Adrenal gland (tissue), 12 donors: Measurements from ENCODE around the gene FCER2. TPM values are rescaled to one million over a fixed set of nuclear protein-coding genes. Genes with fewer than 3 reads are reported as not detected.
A peak's percentile ranks its signal among the peaks of the same experiment; 100 is the strongest.

Source experiments
- DNase-seq, 7 donors: peaks; one replicate each; pipeline ENCODE4 v3.0.0-alpha.2; 2019 to 2020
- H3K27ac ChIP-seq, 5 donors: fragments of 200-600 bp; sonication (generic) in 4 of 5; 1 replicate in 3 of 5; 2 replicates in 2 of 5; pipeline versions ENCODE4 v1.5.1 to v1.8.0; 2016 to 2020; ENCODE audit warnings: mild to moderate bottlenecking in 1 of 5
- H3K27me3 ChIP-seq: fragments of 200-600 bp; 2 replicates; pipeline ENCODE4 v1.8.0; 2021
- H3K36me3 ChIP-seq, 2 donors: fragments of 200-600 bp; replicated peaks in 1 of 2; 1 replicate in 1 of 2; 2 replicates in 1 of 2; pipeline versions ENCODE4 v1.5.1 to v1.8.0; 2018 to 2022
- H3K4me1 ChIP-seq, 2 donors: fragments of 200-600 bp; replicated peaks in 1 of 2; 1 replicate in 1 of 2; 2 replicates in 1 of 2; pipeline versions ENCODE4 v1.5.1 to v1.8.0; 2018 to 2021
- H3K4me3 ChIP-seq, 4 donors: fragments of 200-600 bp; sonication (generic) in 3 of 4; one replicate each; pipeline ENCODE4 v1.5.1; 2016 to 2018
- H3K9me3 ChIP-seq, 3 donors: fragments of 200-600 bp; sonication (generic) in 1 of 3; replicated peaks in 1 of 3; 1 replicate in 2 of 3; 2 replicates in 1 of 3; pipeline versions ENCODE4 v1.5.1 to v1.8.0; 2016 to 2021
- CTCF ChIP-seq, 6 experiments: fragments of 450-650 bp in 4 of 6; fragments of 200-600 bp in 2 of 6; sonication (generic) in 1 of 6; IDR thresholded peaks; 1 replicate in 5 of 6; 2 replicates in 1 of 6; pipeline versions ENCODE4 v1.5.1 to v1.8.0; 2016 to 2021; ENCODE audit warnings: antibody characterized with exemption in 6 of 6, mild to moderate bottlenecking in 2 of 6, moderate library complexity in 1 of 6
- POLR2A ChIP-seq, 2 donors: fragments of 450-650 bp; IDR thresholded peaks; one replicate each; pipeline ENCODE4 v1.6.1; 2017; ENCODE audit warnings: antibody characterized with exemption in 2 of 2, mild to moderate bottlenecking in 2 of 2, moderate library complexity in 1 of 2
- WGBS, 4 donors: extraction: QIAGEN DNeasy Blood & Tissue Kit in 2 of 4; methylation state at CpG; one replicate each; pipeline versions ENCODE4 v1.1.5 to v1.1.7; 2013 to 2017; 5-methylcytosine and 5-hydroxymethylcytosine counted together
- intact Hi-C, 2 donors: fragments of 100-400 bp; cut with DNase I; formaldehyde crosslinking; loops; one replicate each; pipeline versions ENCODE4 v1.14.1 to v1.15.0; 2022 to 2023
- polyA plus RNA-seq, 3 donors: library from polyadenylated mRNA; stranded (reverse); fragments of 200-250 nt in 2 of 3; fragments of 350-450 nt in 1 of 3; fragmentation: Illumina TruSeq in 1 of 3; extraction: RNeasy Lipid Tissue Mini Kit (QIAGEN cat#74804) in 1 of 3; gene quantifications; one replicate each; pipeline ENCODE4 v1.2.3, GENCODE V29; 2013 to 2014
- total RNA-seq, 9 donors: library from RNA; depleted of rRNA in 4 of 9; stranded (reverse); fragments of >200 nt in 4 of 9; fragments of 120-200 nt in 1 of 9; fragmentation: NEBNext Ultra II Directional in 1 of 9; extraction: Animal tissue kit (Norgen Biotek cat#: 25700) in 1 of 9; gene quantifications; one replicate each; pipeline versions ENCODE4 v1.1.0 to v1.2.4, GENCODE V29; 2013 to 2023
- donor health status: healthy with polysubstance abuse.
- donor health status: Bipolar disorder and iron deficiency.
- donor health status: DM: yes; HTN: yes; CAD: no.
- donor health status: DM: no; HTN: no; CAD: no.
- donor health status: DM: no; HTN: no; CAD: no.
- donor health status: DM: yes; HTN: yes; CAD: no.

FCER2 gene
- total and polyA plus RNA-seq, 12 donors, result 0.28 to 2.6 (median 0.51) TPM; not detected in 5

GRCh38 chr19:7682175-7682855, 19.6 kb downstream of the FCER2 start:
- Histone ChIP-seq H3K4me3 (peak overlapping the region in 1 of 4 donors; percentile 93), H3K27me3 (no peaks in the 10 kb centered on the region), H3K36me3 (peaks cover 0 to 21% of the 10 kb centered on the region in 2 donors), H3K27ac (peak overlapping the region in 1 of 5 donors; percentile 90), H3K4me1 (peaks cover 3 to 13% of the 10 kb centered on the region in 2 donors), H3K9me3 (no peaks in the 10 kb centered on the region)
- intact Hi-C loops, result loop anchor here (10.0 kb wide), 2 partner anchors 112 to 328 kb away; no protein-coding TSS in a partner anchor
- no peak for DNase-seq
- TF ChIP-seq POLR2A (IDR thresholded peaks at IDR 0.05) (no peak), CTCF (IDR thresholded peaks at IDR 0.05) (no peak)
- WGBS, 4 donors, result 77 to 89% (median 82%) methylated on average over 31 to 74 of the region's 74 CpGs

GRCh38 chr19:7681340-7682174, 20.4 kb downstream of the FCER2 start:
- Histone ChIP-seq H3K36me3 (peaks cover 0 to 21% of the 10 kb centered on the region in 2 donors), H3K9me3 (no peaks in the 10 kb centered on the region), H3K4me1 (peaks cover 3 to 13% of the 10 kb centered on the region in 2 donors), H3K27ac (peak overlapping the region in 4 of 5 donors; percentile 59 to 90 (median 78)), H3K4me3 (peak overlapping the region; percentile 85 to 98 (median 90)), H3K27me3 (no peaks in the 10 kb centered on the region)
- DNase-seq, result peak; percentile 82 to 92 (median 90)
- TF ChIP-seq POLR2A (IDR thresholded peaks at IDR 0.05) (no peak), CTCF (IDR thresholded peaks at IDR 0.05) (peak; percentile 49 to 71 (median 60))
- intact Hi-C loops, result loop anchor here (10.0 kb wide), 2 partner anchors 113 to 327 kb away; no protein-coding TSS in a partner anchor
- WGBS, 4 donors, result 3 to 14% (median 6%) methylated on average over 29 to 43 of the region's 43 CpGs

GRCh38 chr19:7680606-7681339, 21.2 kb downstream of the FCER2 start, which contains the start of gene TRAPPC5:
TSS of gene TRAPPC5 (plus strand) at chr19:7680833. CDS start at chr19:7682254, 1,421 bp downstream.
- intact Hi-C loops, result loop anchor here (10.0 kb wide), 2 partner anchors 114 to 326 kb away; no protein-coding TSS in a partner anchor

More at GRCh38 chr19:7680606-7681339, 21.2 kb downstream of the FCER2 start, which contains the start of gene TRAPPC5:
- peak within 1 kb of the TSS; percentile 85 to 98 (median 90) for H3K4me3 ChIP-seq
- peaks cover 0 to 21% of the 10 kb centered on the region in 2 donors for H3K36me3 ChIP-seq
- peak within 1 kb of the TSS in 4 of 5 donors; percentile 59 to 90 (median 78) for H3K27ac ChIP-seq
- H3K9me3 ChIP-seq, result no peaks in the 10 kb centered on the region
- 0 to 1% (median 0%) methylated on average over 5 to 79 of the region's 79 CpGs; no CpG with 5 or more reads in 1 of the 4 donors for WGBS, 4 donors
- peak; percentile 13 to 27 for TF ChIP-seq POLR2A (IDR thresholded peaks at IDR 0.05)
- peak; percentile 8 to 99 (median 73) for TF ChIP-seq CTCF (IDR thresholded peaks at IDR 0.05)
- DNase-seq, result peak; percentile 79 to 90 (median 82)
- no peaks in the 10 kb centered on the region for H3K27me3 ChIP-seq
- H3K4me1 ChIP-seq, result peaks cover 3 to 13% of the 10 kb centered on the region in 2 donors
